Transverse colon (tissue), 4 donors: ENCODE data around the gene RTN4RL1. TPM values are rescaled to one million over a fixed set of nuclear protein-coding genes. Genes with fewer than 3 reads are reported as not detected.

ENCODE experiments used
- DNase-seq: peaks from one replicate; pipeline ENCODE4 v3.0.0-alpha.2; 2019
- H3K27ac ChIP-seq, 4 donors: fragments of 200-600 bp; sonication (generic); 2 replicates each; pipeline ENCODE4 v1.5.1; 2016 to 2018; ENCODE audit warnings: inconsistent platforms in 4 of 4
- H3K27me3 ChIP-seq: fragments of 200-600 bp; sonication (generic); 2 replicates; pipeline ENCODE4 v1.5.1; 2017; ENCODE audit warnings: inconsistent platforms
- H3K36me3 ChIP-seq, 4 donors: fragments of 200-600 bp; sonication (generic); 2 replicates each; pipeline ENCODE4 v1.5.1; 2017 to 2019; ENCODE audit warnings: inconsistent platforms in 4 of 4
- H3K4me1 ChIP-seq, 4 donors: fragments of 200-600 bp; sonication (generic); 2 replicates each; pipeline ENCODE4 v1.5.1; 2017 to 2020; ENCODE audit warnings: inconsistent platforms in 4 of 4
- H3K4me3 ChIP-seq, 4 donors: fragments of 200-600 bp; sonication (generic); 1 replicate in 1 of 4; 2 replicates in 3 of 4; pipeline versions ENCODE4 v1.5.1 to v1.6.1; 2017 to 2019; ENCODE audit warnings: inconsistent platforms in 4 of 4
- H3K9me3 ChIP-seq, 2 donors: fragments of 200-600 bp; sonication (generic); 2 replicates each; pipeline ENCODE4 v1.5.1; 2017 to 2019; ENCODE audit warnings: inconsistent platforms in 2 of 2
- CTCF ChIP-seq, 5 experiments: fragments of 200-600 bp in 3 of 5; fragments of 450-650 bp in 2 of 5; sonication (generic) in 3 of 5; IDR thresholded peaks; 1 replicate in 2 of 5; 2 replicates in 3 of 5; pipeline ENCODE4 v1.5.1; 2016 to 2017; ENCODE audit warnings: antibody characterized with exemption in 5 of 5, inconsistent platforms in 3 of 5, mild to moderate bottlenecking in 2 of 5, moderate library complexity in 1 of 5
- EP300 ChIP-seq: sonication (generic); formaldehyde crosslinking; IDR thresholded peaks from one replicate; pipeline ENCODE4 v1.6.1; 2017; ENCODE audit warnings: antibody characterized with exemption, low read depth
- POLR2A ChIP-seq: fragments of 450-650 bp; IDR thresholded peaks from one replicate; pipeline ENCODE4 v1.6.1; 2016; ENCODE audit warnings: antibody characterized with exemption, mild to moderate bottlenecking, moderate library complexity
- POLR2AphosphoS5 ChIP-seq, 3 donors: sonication (generic); formaldehyde crosslinking; IDR thresholded peaks; one replicate each; pipeline ENCODE4 v1.6.1; 2016; ENCODE audit warnings: antibody characterized with exemption in 3 of 3
- WGBS, 2 donors: methylation state at CpG; one replicate each; pipeline ENCODE4 v1.1.5; 2018; ENCODE audit warnings: low coverage in 1 of 2; 5-methylcytosine and 5-hydroxymethylcytosine counted together
- in situ Hi-C, 4 donors: fragments of 200-750 bp; cut with MboI; loops; one replicate each; pipeline versions ENCODE4 v1.15.0 to v1.15.1; 2017; ENCODE audit warnings: low sequenced_read_pairs in 3 of 4, low pct_ligation_motif_present in 1 of 4, low pct_unique_long_range_greater_than_20kb in 1 of 4
- intact Hi-C: fragments of 100-400 bp; cut with DNase I; formaldehyde crosslinking; loops from one replicate; pipeline ENCODE4 v1.15.1; 2023; ENCODE audit warnings: low total_unique reads
- total RNA-seq, 4 donors: library from RNA; depleted of rRNA; stranded (reverse); fragments of >200 nt; gene quantifications; one replicate each; pipeline ENCODE4 v1.1.0, GENCODE V29; 2016

The RTN4RL1 gene
- total RNA-seq, 4 donors from 2014 or later: 0.27 to 0.60 (median 0.48) TPM; not detected in 1

GRCh38 chr17:1994707-1995106, 30.4 kb downstream of the RTN4RL1 start:
- Histone ChIP-seq H3K4me1 (peaks cover 13 to 28% (median 23%) of the 10 kb centered on the region in 4 donors), H3K27ac (no peak overlapping the region), H3K9me3 (no peaks in the 10 kb centered on the region), H3K36me3 (no peaks in the 10 kb centered on the region), H3K4me3 (no peak overlapping the region), H3K27me3 (peaks cover 4% of the 10 kb centered on the region)
- no peak for TF ChIP-seq EP300
- no peak for TF ChIP-seq CTCF (IDR thresholded peaks at IDR 0.05)
- TF ChIP-seq POLR2AphosphoS5 (IDR thresholded peaks at IDR 0.05): no peak
- no peak for TF ChIP-seq POLR2A
- no peak for DNase-seq
- in situ Hi-C loops: no loop called here
- 80 to 97% methylated on average over 1 to 4 of the region's 4 CpGs for WGBS, 2 donors
- intact Hi-C loops: no loop called here

- Histone ChIP-seq H3K4me3 (no peak overlapping the region), H3K27me3 (no peaks in the 10 kb centered on the region), H3K9me3 (no peaks in the 10 kb centered on the region), H3K36me3 (no peaks in the 10 kb centered on the region), H3K4me1 (peaks cover under 1 to 8% (median 3%) of the 10 kb centered on the region in 4 donors), H3K27ac (no peak overlapping the region)
- 79 to 82% methylated on average over 2 to 10 of the region's 10 CpGs for WGBS, 2 donors
- in situ Hi-C loops (no loop called here), intact Hi-C loops (no loop called here)
- no peak for DNase-seq
- TF ChIP-seq CTCF (IDR thresholded peaks at IDR 0.05): no peak
- TF ChIP-seq POLR2AphosphoS5 (IDR thresholded peaks at IDR 0.05): no peak
- no peak for TF ChIP-seq POLR2A
- TF ChIP-seq EP300: no peak
Measured at GRCh38 chr17:1992541-1992940, 32.6 kb downstream of the RTN4RL1 start.

- Histone ChIP-seq H3K4me1 (no peaks in the 10 kb centered on the region), H3K9me3 (no peaks in the 10 kb centered on the region), H3K36me3 (no peaks in the 10 kb centered on the region), H3K4me3 (no peak overlapping the region), H3K27ac (no peak overlapping the region), H3K27me3 (no peaks in the 10 kb centered on the region)
- no peak for DNase-seq
- intact Hi-C loops: no loop called here
- TF ChIP-seq POLR2A (no peak), POLR2AphosphoS5 (IDR thresholded peaks at IDR 0.05) (no peak), EP300 (no peak), CTCF (IDR thresholded peaks at IDR 0.05) (no peak)
- 89% methylated on average over 10 of the region's 10 CpGs; no CpG with 5 or more reads in 1 of the 2 donors for WGBS, 2 donors
- in situ Hi-C loops: no loop called here
Measured at GRCh38 chr17:1989135-1989534, 36.0 kb downstream of the RTN4RL1 start.

GRCh38 chr17:1986783-1987451, 38.2 kb downstream of the RTN4RL1 start:
- no peak for DNase-seq
- Histone ChIP-seq H3K4me3 (no peak overlapping the region), H3K27me3 (peaks cover 4% of the 10 kb centered on the region), H3K4me1 (no peaks in the 10 kb centered on the region), H3K27ac (no peak overlapping the region), H3K36me3 (no peaks in the 10 kb centered on the region), H3K9me3 (no peaks in the 10 kb centered on the region)
- TF ChIP-seq EP300 (no peak), POLR2A (no peak), POLR2AphosphoS5 (IDR thresholded peaks at IDR 0.05) (no peak), CTCF (IDR thresholded peaks at IDR 0.05) (no peak)
- intact Hi-C loops (no loop called here), in situ Hi-C loops (no loop called here)
- 84 to 95% methylated on average over 3 to 18 of the region's 18 CpGs for WGBS, 2 donors
